HG03175 (cell line): ENCODE data around the gene ZFAND6.
"Not testable (repeated sequence)": the region's sequence is repeated elsewhere in the genome, so short reads cannot be mapped to it uniquely, and the experiment has no call there.

Source experiments
- ATAC-seq: cut with Tn5 transposase; IDR thresholded peaks from one replicate; pipeline ENCODE4 v1.9.1; 2021; ENCODE audit warnings: mild to moderate bottlenecking, moderate library complexity; ENCODE audit not compliant: unreplicated experiment

Gene ZFAND6

DNA sequence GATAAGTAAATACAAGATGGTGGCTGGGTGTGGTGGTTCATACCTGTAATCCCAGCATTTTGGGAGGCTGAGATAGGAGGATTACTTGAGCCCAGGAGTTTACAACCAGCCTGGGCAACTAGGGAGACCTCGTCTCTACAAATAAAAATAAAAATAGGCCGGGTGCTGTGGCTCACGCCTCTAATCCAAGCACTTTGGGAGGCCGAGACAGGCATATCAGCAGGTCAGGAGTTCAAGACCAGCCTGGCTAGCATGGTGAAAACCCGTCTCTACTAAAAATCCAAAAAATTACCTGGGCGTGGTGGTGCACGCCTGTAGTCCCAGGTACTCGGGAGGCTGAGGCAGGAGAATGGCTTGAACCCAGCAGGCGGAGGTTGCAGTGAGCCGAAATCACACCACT, 14.3 kb upstream of the ZFAND6 start:
- not testable (repeated sequence) for ATAC-seq

DNA sequence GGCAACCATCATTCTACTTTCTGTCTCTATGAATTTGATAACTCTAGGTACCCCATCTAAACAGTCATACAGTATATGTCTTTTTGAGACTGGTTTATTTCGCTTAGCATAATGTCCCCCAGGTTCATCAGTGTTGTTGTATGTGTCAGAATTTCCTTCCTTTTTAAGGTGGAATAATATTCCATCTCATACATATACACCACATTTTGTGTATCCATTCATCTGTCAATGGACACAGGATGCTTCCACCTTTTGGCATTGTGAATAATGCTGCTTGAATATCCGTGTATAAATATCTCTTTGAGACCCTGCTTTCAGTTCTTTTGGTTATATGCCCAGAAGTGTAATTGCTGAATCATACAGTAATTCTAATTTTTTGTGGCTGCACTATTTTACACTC, 10.4 kb upstream of the ZFAND6 start:
- no peak for ATAC-seq

DNA sequence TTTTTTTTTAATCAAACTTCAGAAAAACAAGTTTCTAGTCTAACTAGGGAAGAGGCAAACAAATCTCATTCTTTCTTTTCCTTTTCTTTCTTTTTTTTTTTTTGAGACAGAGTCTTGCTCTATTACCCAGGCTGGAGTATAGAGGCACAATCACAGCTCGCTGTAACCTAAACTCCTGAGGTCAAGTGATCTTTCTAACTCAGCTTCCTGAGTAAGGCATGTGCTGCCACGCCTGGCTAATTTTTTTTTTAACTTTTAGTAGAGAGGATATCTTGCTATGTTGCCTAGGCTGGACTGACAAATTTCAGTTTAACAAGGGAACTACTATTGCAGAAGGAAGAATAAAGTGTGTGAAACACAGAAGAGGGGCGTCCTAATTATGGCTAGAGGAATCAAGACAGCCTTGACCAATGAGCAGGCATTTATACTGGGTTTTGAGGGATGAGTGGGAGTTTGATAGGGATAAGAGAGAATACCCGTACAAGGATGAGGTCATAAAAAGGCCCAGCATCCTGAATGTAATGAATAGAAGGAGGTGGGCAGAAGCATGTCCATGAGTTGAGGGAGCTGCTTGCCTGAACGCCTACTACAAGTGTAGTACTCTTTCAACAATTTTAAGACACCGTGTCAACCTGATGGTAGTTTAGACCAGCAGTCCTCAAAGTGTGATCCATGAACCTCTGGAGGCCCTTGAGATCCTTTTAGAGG, 6.7 kb upstream of the ZFAND6 start:
- ATAC-seq = no peak

- ATAC-seq = no peak
Observed at GRCh38 chr15:80055933-80056332, 3.5 kb upstream of the ZFAND6 start.

- ATAC-seq = no peak
Observed at GRCh38 chr15:80058044-80058443, 1.4 kb upstream of the ZFAND6 start.

GRCh38 chr15:80059786-80060355, 395 bp downstream of the ZFAND6 start:
- ATAC-seq = peak; percentile 44

DNA sequence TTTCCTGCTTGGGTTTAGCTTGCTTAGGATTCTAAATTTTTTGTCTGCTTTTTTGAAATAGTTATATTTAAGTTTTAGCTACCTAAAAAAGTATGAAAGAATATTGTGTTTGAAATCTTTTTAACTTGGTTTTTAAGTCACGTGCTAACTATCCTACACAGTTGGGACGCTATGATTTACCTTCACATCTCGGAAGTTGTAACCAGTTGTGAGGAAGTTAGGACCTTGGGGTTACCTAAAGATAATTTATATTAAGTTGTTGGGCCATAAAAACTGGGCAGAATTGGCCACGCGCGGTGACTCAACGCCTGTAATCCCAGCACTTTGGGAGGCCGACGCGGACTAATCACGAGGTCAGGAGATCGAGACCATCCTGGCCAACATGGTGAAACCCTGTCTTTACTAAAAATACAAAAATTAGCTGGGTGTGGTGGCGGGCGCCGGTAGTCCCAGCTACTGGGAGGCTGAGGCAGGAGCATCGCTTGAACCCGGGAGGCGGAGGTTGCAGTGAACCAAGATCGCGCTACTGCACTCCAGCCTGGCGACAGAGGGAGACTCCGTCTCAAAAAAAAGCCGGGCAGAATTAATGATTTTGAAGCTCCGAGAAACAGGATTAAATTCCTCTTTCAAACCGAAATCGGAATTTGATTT, 1.0 kb downstream of the ZFAND6 start:
- ATAC-seq = no peak

DNA sequence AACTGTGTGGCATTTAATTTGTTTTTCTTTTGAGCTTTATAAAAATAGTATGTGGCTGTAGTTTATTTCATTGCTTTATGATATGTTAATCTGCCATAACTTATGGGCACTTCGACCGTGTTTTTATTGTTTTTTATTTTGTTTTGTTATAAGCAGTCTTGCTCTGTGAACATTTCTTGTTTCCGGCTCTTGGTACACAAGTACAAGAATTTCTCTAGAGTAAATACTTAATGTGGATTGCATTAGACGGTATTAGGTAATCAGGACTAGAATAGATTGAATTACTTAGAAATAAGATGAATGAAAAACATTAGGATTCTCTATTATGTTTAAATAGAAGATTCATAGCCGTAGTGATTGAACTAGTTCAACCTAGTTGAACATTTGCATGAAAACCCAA, 2.1 kb downstream of the ZFAND6 start:
- no peak for ATAC-seq

DNA sequence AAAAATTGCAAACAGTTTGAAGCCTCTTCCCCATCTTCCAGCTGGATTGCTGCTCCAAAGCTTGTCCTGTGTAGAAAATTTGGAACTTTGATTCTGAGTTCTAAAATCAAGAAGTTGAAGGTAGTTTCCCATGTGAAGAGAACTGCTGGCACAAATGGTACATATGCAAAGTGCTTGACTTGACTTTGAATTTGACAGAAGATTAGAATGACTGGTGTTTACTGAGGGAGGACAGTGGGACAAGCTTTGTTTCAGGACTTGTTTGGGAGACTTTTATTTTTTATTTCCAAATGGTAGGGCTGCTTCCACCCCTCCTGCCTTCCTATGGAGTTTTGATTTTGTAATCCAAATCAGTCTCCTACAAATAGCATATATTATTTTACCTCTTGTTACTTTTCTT, 7.4 kb downstream of the ZFAND6 start:
- no peak for ATAC-seq

- ATAC-seq = no peak
Observed at GRCh38 chr15:80068578-80068977, 9.1 kb downstream of the ZFAND6 start.

DNA sequence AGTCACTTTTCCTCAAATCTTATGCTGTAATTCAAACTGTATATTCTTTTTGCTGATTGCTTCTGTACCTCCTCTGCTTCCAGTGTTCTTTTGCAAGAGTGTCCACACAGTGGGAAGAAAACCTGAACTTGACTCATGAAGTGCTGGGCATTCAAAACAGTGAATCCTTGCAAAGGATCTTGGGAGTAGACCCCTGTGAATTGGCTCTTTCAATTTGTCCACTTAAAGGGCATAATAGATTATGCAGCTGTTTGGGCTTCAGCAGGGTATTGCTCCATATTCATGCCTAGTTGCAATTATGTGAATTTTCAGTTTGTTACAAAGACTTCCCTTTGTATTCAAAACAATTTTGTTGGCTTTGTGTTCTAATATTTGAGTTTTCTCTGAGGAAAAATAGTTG, 11.4 kb downstream of the ZFAND6 start:
- ATAC-seq = no peak

DNA sequence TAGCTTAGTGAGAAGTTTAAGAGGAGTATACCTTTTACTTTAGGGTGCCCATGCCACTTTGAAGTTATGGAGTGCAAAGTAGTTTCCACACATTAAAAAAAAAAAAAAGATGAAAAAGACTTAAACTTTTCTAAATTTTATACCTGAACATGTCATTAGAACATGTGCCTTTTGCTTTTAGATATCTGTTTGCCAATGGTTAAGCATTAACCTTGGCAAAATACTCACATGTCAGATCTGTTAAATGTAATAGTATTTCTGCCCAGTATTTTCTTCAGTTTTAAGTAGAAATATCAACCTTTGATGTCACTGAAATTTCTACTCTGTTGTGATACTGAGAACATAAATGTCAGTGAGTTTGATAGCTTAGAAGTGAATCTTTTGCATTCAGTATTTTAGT, 12.2 kb downstream of the ZFAND6 start:
- ATAC-seq = no peak

- peak; percentile 91 for ATAC-seq
Observed at GRCh38 chr15:80072285-80072994, 13.0 kb downstream of the ZFAND6 start.

- ATAC-seq = no peak
Observed at GRCh38 chr15:80073197-80073596, 13.7 kb downstream of the ZFAND6 start.

- no peak for ATAC-seq
Observed at GRCh38 chr15:80076321-80077318, 17.1 kb downstream of the ZFAND6 start.

GRCh38 chr15:80081390-80081789, 21.9 kb downstream of the ZFAND6 start:
- ATAC-seq = peak; percentile 59

DNA sequence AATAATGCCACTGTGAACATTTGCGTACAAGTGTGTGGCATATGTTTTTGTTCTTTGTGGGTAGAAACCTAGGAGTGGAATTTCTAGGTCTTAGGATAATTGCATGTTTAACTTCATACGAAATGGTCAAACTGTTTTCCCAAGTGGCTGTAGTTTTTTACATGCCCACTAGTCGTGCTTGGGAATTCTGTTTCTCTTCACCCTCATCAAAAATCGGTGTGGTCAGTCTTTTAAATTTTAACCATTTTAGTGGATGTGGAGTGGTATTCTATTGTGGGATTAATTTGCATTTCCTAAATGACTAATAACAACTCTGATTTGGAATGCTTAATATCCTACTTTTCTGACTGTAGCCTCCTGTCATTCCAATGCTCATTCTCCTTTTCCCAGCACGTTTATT, 27.6 kb downstream of the ZFAND6 start:
- ATAC-seq = no peak

DNA sequence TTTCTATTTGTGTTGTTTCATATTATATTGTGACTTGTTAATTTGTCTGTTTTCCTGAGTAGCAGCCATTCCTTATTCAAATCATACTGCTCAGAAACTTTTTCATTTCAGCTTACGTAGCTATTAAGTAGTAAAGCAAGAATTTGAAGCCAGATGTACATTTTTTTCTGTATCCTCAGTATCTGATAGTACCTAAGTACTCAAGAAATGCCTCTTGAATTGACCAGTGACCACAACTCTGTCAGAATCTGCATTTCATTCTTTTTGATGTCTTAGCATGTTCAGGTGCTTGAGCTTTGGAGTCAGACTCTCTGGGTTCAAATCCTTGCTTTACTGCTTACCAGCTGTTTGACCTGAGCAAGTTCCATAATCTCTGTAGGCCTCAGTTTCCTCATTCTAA, 30.6 kb downstream of the ZFAND6 start:
- ATAC-seq = no peak

DNA sequence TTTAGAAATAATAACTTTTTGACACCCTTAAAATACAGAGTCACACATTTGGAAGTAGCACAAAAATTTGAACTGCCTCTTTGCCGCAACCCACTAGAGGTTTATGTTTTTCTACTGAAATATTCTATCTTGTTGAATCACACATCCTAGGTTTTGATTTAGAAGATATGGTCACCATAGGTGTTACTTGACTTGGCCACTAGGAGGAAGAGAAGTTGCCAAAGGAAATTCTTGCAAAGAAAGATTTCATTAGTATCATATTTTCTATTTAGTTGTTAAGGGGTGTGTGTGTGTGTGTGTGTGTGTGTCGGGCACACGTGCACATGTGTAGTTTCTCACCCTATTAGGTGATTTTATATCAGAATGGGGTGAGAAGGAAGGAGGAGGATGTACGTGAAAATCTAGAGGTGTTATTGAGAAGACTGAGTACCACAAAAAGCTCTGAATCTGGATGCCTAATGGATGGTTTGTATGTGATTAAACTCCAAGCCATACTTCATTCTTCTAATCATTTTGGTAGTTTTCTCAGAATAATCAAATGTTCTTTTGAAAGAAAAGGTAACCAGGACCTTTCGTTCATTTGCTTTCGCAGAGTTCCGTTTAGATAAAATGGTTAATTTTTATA, 31.5 kb downstream of the ZFAND6 start:
- ATAC-seq = no peak

DNA sequence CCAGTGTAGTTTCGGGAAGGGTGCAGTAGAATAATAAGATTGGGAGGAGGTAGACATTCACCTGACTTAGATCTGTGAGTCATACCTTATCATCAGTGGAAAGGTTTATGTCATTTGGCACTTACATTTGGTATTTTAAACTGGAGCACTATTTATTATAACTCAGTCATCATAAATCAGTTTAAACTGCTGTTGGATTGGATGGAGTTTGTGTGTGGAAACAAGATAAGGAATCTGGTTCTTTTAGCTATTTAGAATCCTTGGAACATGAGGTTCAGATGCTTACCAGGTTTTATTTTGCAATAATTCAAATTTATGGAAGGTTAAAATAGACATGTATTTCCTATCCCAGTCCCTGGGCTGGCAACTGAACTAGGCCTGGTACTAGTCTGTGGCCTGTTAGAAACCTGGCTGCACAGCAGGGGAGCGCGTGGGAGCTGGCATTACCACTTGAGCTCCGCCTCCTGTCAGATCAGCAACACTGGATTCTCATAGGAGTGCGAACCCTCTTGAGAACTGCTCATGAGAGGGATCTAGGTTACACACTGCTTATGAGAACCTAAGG, 34.5 kb downstream of the ZFAND6 start:
- ATAC-seq = no peak
